Fibroblast of the conjunctiva (primary cell): ENCODE data around the gene LGALS3BP.
"Not testable (repeated sequence)": the region's sequence is repeated elsewhere in the genome, so short reads cannot be mapped to it uniquely, and the experiment has no call there.

ENCODE experiments used
- DNase-seq: peaks from one replicate; pipeline ENCODE4 v3.0.0-alpha.2; 2010; ENCODE audit warnings: low read depth

The LGALS3BP gene

GRCh38 chr17:78962984-78963348 is 16.8 kb downstream of the LGALS3BP start:
- not testable (repeated sequence) for DNase-seq

GRCh38 chr17:78962345-78962983 is 17.3 kb downstream of the LGALS3BP start:
- no peak for DNase-seq

DNA sequence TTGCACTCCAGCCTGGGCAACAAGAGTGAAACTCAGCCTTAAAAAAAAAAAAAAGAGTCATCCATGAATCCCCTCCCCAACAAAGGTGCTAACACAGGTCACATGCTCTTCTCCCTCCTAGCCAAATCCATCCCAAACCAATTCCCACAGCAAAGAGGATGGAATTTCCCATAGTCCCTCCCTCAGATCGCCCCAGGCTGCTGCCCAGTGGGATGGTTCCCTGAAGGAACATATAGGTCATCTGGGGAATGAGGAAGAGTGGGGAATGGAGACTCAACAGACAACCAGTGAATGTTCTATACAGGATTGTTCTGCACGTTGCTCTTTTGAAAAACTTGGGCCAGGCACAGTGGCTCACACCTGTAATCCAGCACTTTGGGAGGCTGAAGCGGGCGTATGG is 18.2 kb downstream of the LGALS3BP start:
- DNase-seq: no peak

- no peak for DNase-seq
These were observed 18.8 kb downstream of the LGALS3BP start for GRCh38 chr17:78960928-78961327.

- DNase-seq: no peak
These were observed 19.9 kb downstream of the LGALS3BP start for GRCh38 chr17:78959803-78960202.

DNA sequence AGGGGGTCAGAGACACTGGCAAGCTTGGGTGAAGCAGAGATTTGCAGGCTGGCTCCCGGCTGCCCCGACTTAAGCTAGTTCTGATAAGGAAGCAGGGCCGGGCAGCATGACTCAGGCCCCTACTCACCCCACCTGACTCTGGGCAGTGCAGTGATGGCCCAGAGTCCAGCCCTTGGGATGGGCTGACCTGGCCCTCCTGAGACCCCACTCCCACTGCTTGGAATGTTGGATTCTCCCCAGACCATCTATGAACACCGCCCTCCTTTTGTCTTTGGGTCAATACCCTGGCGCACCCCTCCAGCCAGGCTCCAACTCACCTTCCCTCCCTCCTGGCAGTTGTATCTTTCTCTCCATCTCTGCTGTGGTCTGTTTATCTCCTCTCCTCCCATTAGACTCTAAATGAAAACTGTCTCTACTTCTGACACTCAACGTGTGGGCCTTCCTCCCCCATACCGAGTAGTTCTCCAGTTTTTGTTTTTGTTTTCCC is 21.0 kb downstream of the LGALS3BP start:
- DNase-seq: no peak

- no peak for DNase-seq
These were observed 22.6 kb downstream of the LGALS3BP start for GRCh38 chr17:78957128-78957527.

- DNase-seq: no peak
These were observed 23.5 kb downstream of the LGALS3BP start for GRCh38 chr17:78956254-78956653.

GRCh38 chr17:78954684-78955083 is 25.0 kb downstream of the LGALS3BP start:
- no peak for DNase-seq

DNA sequence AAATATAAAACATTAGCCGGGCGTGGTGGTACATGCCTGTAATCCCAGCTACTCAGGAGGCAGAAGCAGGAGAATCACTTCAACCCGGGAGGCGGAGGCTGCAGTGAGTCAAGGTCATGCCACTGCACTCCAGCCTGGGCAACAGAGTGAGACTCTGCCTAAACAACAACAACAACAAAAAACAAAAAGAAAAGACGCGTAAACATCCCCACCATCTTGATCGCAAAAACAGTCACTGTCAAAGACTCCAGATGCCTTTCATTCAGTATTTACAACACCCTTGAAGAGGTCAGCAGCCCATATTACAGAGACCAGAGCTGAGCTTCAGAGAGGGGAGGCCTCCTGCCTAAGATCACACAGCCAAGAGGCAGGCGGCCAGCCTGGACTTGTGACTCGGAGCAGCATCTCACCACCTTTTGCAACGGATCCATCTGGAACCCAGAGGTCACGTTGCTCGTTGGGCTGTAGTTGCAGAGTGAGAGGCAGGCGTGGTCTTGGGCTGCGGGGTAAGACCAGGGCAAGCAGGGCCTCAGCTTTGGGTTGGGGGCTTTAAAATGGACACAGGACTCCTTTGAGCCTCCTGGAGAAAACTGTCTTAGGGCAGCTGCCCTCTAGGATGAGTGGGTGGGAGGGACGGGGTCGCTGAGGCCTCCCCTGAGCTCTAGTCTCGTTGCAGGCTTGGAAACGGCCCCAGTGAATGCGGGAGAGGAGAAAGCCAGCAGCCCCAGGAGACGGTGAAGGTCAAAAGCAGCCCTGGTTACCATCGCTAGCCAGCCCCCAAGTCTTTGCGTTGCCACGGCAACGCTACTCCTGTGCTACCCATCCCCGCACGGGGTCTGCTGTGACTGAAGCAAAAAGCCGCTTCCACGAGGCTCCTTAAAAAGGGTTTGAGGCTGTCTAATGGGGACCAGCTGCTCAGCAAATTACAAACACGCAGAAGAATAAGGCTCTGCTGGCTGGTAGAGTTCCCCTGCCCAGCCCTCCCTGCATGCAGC is 26.1 kb downstream of the LGALS3BP start:
- no peak for DNase-seq

DNA sequence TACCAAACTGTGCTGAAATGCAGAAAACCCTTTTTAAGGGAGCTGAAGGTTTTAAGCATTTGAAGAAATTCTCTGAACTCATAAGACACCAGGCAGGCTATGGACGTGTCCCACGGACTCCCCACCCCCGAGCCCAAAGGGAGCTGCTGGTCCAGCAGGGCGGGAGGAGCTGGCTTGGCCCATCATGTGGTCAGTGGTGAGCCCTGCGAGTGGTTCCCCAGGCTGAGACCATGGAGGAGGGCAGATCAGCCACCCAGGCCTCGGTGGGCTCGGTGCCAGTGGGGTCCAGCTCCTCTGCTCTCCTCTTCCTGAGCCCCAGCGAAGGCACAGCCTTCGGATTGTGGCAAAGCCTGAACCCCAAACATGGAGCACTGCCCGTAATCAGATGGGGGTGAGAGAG is 27.0 kb downstream of the LGALS3BP start:
- DNase-seq: no peak

- DNase-seq: no peak
These were observed 27.7 kb downstream of the LGALS3BP start for GRCh38 chr17:78951967-78952551.

DNA sequence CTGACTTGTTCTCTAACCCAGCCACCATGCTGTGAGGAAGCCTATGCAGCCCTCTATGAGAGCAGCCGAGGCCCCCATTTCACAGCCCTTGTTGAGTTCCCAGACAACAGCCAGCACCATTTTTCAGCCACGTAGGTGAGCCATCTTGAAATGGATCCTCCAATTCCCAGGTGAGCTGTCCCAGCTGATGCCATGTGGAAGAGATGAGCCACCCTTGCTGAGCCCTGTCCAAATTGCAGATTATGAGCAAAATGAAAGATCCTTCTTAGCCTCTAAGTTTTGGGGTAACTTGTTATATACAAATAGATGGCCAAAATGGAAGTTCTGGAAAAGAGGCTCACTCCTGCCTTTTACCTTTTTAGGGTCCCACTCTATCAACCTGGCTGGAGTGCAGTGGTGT is 28.9 kb downstream of the LGALS3BP start:
- DNase-seq: no peak

GRCh38 chr17:78947235-78948149 is 32.2 kb downstream of the LGALS3BP start:
- no peak for DNase-seq

- DNase-seq: no peak
These were observed 33.1 kb downstream of the LGALS3BP start for GRCh38 chr17:78946631-78947030.

DNA sequence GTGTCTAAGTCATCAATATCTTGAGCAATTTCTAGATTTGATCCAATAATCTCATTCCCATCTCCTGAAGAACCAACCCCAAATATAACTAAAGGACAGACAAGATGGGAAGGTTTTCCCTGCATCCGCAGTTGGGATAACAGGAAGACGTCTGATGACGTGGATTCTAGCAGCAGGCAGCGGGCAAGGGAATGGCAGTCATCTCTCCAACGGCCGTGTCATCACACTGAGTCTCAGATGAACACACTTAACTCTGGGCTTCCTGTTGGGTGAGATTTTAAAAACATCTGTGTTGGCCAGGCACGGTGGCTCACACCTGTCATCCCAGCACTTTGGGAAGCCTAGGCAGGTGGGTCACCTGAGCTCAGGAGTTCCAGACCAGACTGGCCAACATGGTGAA is 33.6 kb downstream of the LGALS3BP start:
- DNase-seq: no peak

DNA sequence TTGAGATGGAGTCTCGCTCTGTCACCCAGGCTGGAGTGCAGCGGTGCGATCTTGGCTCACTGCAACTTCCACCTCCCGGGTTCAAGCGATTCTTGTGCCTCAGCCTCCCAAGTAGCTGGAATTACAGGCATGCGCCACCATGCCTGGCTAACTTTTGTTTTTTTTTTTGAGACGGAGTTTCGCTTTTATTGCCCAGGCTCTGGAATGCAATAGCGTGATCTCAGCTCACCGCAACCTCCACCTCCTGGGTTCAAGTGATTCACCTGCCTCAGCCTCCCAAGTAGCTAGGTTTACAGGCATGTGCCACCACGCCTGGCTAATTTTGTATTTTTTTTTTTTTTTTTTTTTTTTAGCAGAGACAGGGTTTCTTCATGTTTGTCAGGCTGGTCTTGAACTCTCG is 34.3 kb downstream of the LGALS3BP start:
- DNase-seq: not testable (repeated sequence)

DNA sequence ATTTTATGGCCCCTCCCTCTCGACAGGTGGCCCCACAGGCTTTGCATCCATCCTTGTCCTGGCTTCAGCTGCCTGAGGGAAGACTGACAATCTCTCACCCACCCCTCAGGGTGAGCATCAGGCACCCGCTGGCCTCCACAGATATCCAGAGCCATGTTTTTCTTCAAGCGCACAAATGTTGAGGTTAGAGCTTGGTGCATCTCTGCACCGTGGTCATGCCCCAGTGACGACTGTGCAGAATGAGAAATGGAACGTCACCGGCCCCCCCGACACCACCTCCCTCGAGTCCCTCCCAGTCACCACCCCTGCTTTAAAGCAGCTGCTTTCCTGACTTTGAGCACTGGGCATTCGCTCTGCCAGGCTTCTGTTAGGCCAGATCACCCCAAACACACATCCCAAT is 34.8 kb downstream of the LGALS3BP start:
- no peak for DNase-seq

DNA sequence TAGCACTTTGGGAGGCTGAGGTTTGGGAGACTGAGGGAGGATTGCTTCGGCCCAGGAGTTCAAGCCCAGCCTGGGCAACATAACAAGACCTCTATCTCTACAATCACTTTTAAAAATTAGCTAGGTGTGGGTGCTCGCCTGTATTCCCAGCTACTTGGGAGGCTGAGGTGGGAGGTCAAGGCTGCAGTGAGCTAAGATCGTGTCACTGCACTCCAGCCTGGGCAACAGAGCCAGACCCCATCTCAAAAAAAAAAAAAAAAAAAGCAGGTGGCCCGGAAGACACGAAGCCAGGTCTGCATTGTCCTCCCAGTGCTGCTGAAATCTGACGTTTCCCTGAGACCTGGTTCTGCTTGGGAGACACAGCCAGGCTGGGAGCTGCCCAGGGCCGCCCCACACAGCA is 35.7 kb downstream of the LGALS3BP start:
- no peak for DNase-seq

DNA sequence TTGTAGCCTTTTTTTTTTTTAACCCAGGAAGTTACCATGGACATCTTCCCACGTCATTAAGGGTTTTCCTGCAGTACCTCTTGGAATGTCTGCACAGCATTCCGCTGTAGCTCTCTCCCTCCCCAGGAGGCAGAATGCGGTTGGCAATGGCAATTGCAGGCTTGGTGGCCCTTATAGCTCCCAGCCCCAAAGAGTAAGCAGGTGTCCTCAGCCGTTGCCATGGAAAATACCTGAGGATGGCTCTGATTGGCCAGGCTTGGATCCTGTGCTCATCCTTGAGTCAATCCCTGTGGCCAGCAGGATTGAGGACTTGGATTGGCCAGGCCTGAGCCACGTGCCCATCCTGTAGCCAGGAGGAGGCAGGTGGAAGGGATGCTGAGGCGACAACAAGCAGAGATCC is 39.0 kb downstream of the LGALS3BP start:
- no peak for DNase-seq

GRCh38 chr17:78940258-78940657 is 39.5 kb downstream of the LGALS3BP start:
- no peak for DNase-seq

GRCh38 chr17:78939615-78940014 is 40.1 kb downstream of the LGALS3BP start:
- no peak for DNase-seq
